Smooth muscle cell (in vitro differentiated cells): Measurements from ENCODE around the gene LRRC43. TPM values are rescaled to one million over a fixed set of nuclear protein-coding genes. Genes with fewer than 3 reads are reported as not detected.

ENCODE experiments used
- DNase-seq: peaks from one replicate; lab custom pipeline; 2025; ENCODE audit not compliant: unreplicated experiment; lab: John Stamatoyannopoulos, UW
- H2AFZ ChIP-seq: fragments of 200-600 bp; sonication (generic); 2 replicates; pipeline ENCODE4 v1.6.0; 2016; ENCODE audit warnings: antibody characterized with exemption, low read depth, mild to moderate bottlenecking
- H3F3A ChIP-seq: fragments of 200-600 bp; sonication (generic); 2 replicates; pipeline ENCODE4 v1.6.0; 2017; ENCODE audit warnings: antibody characterized with exemption, low read depth
- H3K27ac ChIP-seq: fragments of 200-600 bp; sonication (generic); 2 replicates; pipeline ENCODE4 v1.5.1; 2016; ENCODE audit warnings: low read depth, mild to moderate bottlenecking
- H3K27me3 ChIP-seq: fragments of 200-600 bp; sonication (generic); 2 replicates; pipeline ENCODE4 v1.6.1; 2016; ENCODE audit warnings: low read depth, mild to moderate bottlenecking
- H3K36me3 ChIP-seq: fragments of 200-600 bp; sonication (generic); 2 replicates; pipeline ENCODE4 v1.5.1; 2016; ENCODE audit warnings: low read depth
- H3K4me1 ChIP-seq: fragments of 200-600 bp; sonication (generic); 2 replicates; pipeline ENCODE4 v1.5.1; 2016; ENCODE audit warnings: low read depth
- H3K4me2 ChIP-seq: fragments of 200-600 bp; sonication (generic); 2 replicates; pipeline ENCODE4 v1.6.0; 2016; ENCODE audit warnings: mild to moderate bottlenecking
- H3K4me3 ChIP-seq: fragments of 200-600 bp; sonication (generic); 2 replicates; pipeline ENCODE4 v1.5.1; 2016; ENCODE audit warnings: mild to moderate bottlenecking
- H3K79me2 ChIP-seq: fragments of 200-600 bp; sonication (generic); 2 replicates; pipeline ENCODE4 v1.6.0; 2016; ENCODE audit warnings: low read depth, mild to moderate bottlenecking
- H3K9ac ChIP-seq: fragments of 200-600 bp; sonication (generic); 2 replicates; pipeline ENCODE4 v1.6.0; 2016; ENCODE audit warnings: low read depth
- H3K9me3 ChIP-seq: fragments of 200-600 bp; sonication (generic); replicated peaks from 2 replicates; pipeline ENCODE4 v1.5.1; 2016; ENCODE audit warnings: low read depth
- H4K20me1 ChIP-seq: fragments of 200-600 bp; sonication (generic); 2 replicates; pipeline ENCODE4 v1.6.0; 2016; ENCODE audit warnings: low read depth
- CTCF ChIP-seq: fragments of 200-600 bp; sonication (generic); IDR thresholded peaks from 2 replicates; pipeline ENCODE4 v1.5.1; 2017; ENCODE audit warnings: borderline replicate concordance, mild to moderate bottlenecking, antibody characterized with exemption; ENCODE audit not compliant: insufficient read depth, poor library complexity, severe bottlenecking
- WGBS: methylation state at CpG from one replicate; pipeline ENCODE4 v1.1.7; 2016; ENCODE audit warnings: low lambda C conversion rate; 5-methylcytosine and 5-hydroxymethylcytosine counted together
- polyA plus RNA-seq: library from polyadenylated mRNA; unstranded; fragments of >200 nt; fragmentation: Nextera tagmentation; extraction: Ambion mirVana; gene quantifications from 2 replicates; pipeline ENCODE4 v1.2.1, GENCODE V29; 2016
- total RNA-seq: library from RNA; depleted of rRNA; stranded (reverse); fragments of >200 nt; gene quantifications from 2 replicates; pipeline ENCODE4 v1.2.3, GENCODE V29; 2014

LRRC43 gene
- total and polyA plus RNA-seq, 2 experiments from 2014 or later, result 0.38 TPM; not detected in 1

GRCh38 chr12:122208073-122208820 lies 25.3 kb downstream of the LRRC43 start:
- Histone ChIP-seq H3K4me3 (no peak overlapping the region), H3K4me2 (no peak overlapping the region), H3F3A (no peaks in the 10 kb centered on the region), H3K4me1 (no peaks in the 10 kb centered on the region), H3K27me3 (peaks cover 33% of the 10 kb centered on the region), H3K27ac (no peak overlapping the region), H3K9ac (no peak overlapping the region), H3K36me3 (peaks cover 9% of the 10 kb centered on the region), H3K9me3 (no peaks in the 10 kb centered on the region), H2AFZ (no peak overlapping the region), H3K79me2 (no peaks in the 10 kb centered on the region), H4K20me1 (peaks cover 19% of the 10 kb centered on the region)
- 96% methylated on average over 18 of the region's 18 CpGs for WGBS
- TF ChIP-seq CTCF, result no peak
- no peak for DNase-seq

GRCh38 chr12:122215771-122216170 lies 32.8 kb downstream of the LRRC43 start:
- H3K79me2 ChIP-seq, result peaks cover 32% of the 10 kb centered on the region
- no peak overlapping the region for H3K27ac ChIP-seq
- H3K9ac ChIP-seq, result no peak overlapping the region
- no peak for TF ChIP-seq CTCF
- no peaks in the 10 kb centered on the region for H3F3A ChIP-seq
- peaks cover 19% of the 10 kb centered on the region for H3K36me3 ChIP-seq
- no peak overlapping the region for H3K4me2 ChIP-seq
- H2AFZ ChIP-seq, result no peak overlapping the region
- H3K4me3 ChIP-seq, result no peak overlapping the region
- H3K4me1 ChIP-seq, result no peaks in the 10 kb centered on the region
- H4K20me1 ChIP-seq, result peaks cover 44% of the 10 kb centered on the region
- no peak for DNase-seq
- H3K27me3 ChIP-seq, result no peaks in the 10 kb centered on the region
- H3K9me3 ChIP-seq, result no peaks in the 10 kb centered on the region
- WGBS, result 97% methylated on average over 5 of the region's 5 CpGs

- Histone ChIP-seq H3K36me3 (peaks cover 18% of the 10 kb centered on the region), H3K4me3 (no peak overlapping the region), H3K4me1 (no peaks in the 10 kb centered on the region), H4K20me1 (peaks cover 51% of the 10 kb centered on the region), H3K79me2 (peaks cover 39% of the 10 kb centered on the region), H3K9me3 (no peaks in the 10 kb centered on the region), H2AFZ (no peak overlapping the region), H3K27me3 (no peaks in the 10 kb centered on the region), H3K9ac (no peak overlapping the region), H3K27ac (no peak overlapping the region), H3K4me2 (no peak overlapping the region), H3F3A (no peaks in the 10 kb centered on the region)
- no peak for DNase-seq
- no peak for TF ChIP-seq CTCF
- 97% methylated on average over 1 of the region's 1 CpG for WGBS
Observed at GRCh38 chr12:122216445-122216844, 33.5 kb downstream of the LRRC43 start.

GRCh38 chr12:122225683-122226365 lies 42.9 kb downstream of the LRRC43 start, which contains the start of gene DIABLO:
Gene DIABLO (minus strand): TSS chr12:122226052. CDS start chr12:122226014, 38 bp downstream.
- Histone ChIP-seq H3K9me3 (no peaks in the 10 kb centered on the region), H4K20me1 (peaks cover 47% of the 10 kb centered on the region), H3K4me2 (peak within 1 kb of the TSS; percentile 88), H3K79me2 (peaks cover 45% of the 10 kb centered on the region), H3K36me3 (peaks cover 2% of the 10 kb centered on the region), H2AFZ (peak within 1 kb of the TSS; percentile 95), H3K9ac (peak within 1 kb of the TSS; percentile 95), H3K27me3 (no peaks in the 10 kb centered on the region), H3F3A (peaks cover 7% of the 10 kb centered on the region), H3K4me1 (peaks cover 16% of the 10 kb centered on the region), H3K4me3 (peak within 1 kb of the TSS; percentile 85), H3K27ac (peak within 1 kb of the TSS; percentile 97)
- WGBS, result 1% methylated on average over 58 of the region's 74 CpGs
- no peak for TF ChIP-seq CTCF
- peak; percentile 98 for DNase-seq
